Fibroblast of skin of scalp (primary cell): ENCODE measurements around the gene NELFA. TPM values are rescaled to one million over a fixed set of nuclear protein-coding genes. Genes with fewer than 3 reads are reported as not detected.
A peak's percentile ranks its signal among the peaks of the same experiment; 100 is the strongest.

ENCODE experiments used
- DNase-seq: peaks from one replicate; pipeline ENCODE4 v3.0.0-alpha.2; 2013
- polyA plus RNA-seq, 2 experiments: library from polyadenylated mRNA; unstranded; fragments of 120-200 nt; gene quantifications; one replicate each; pipeline ENCODE4 v1.2.1, GENCODE V29; 2013; ENCODE audit not compliant: insufficient read length in 2 of 2

NELFA gene
- polyA plus RNA-seq (2013, experiment 1 of 2; ENCODE audit: insufficient read length): 22.3 TPM
- 22.3 TPM for polyA plus RNA-seq (2013, experiment 2 of 2; ENCODE audit: insufficient read length)

- DNase-seq: peak; percentile 92
Observed at GRCh38 chr4:2008921-2009650, at the start of gene NELFA. Gene NELFA, minus strand, starts transcription at chr4:2008974. Its CDS starts 15 bp downstream, at chr4:2008959.

GRCh38 chr4:2057382-2058065 lies 48.8 kb upstream of the NELFA start:
- DNase-seq: no peak

GRCh38 chr4:2054217-2054616 lies 45.4 kb upstream of the NELFA start:
- no peak for DNase-seq

- no peak for DNase-seq
Observed at GRCh38 chr4:2051086-2051485, 42.3 kb upstream of the NELFA start.

GRCh38 chr4:2049811-2050210 lies 41.0 kb upstream of the NELFA start:
- no peak for DNase-seq

GRCh38 chr4:2049381-2049780 lies 40.6 kb upstream of the NELFA start:
- DNase-seq: no peak

- DNase-seq: no peak
Observed at GRCh38 chr4:2048831-2049230, 40.1 kb upstream of the NELFA start.

GRCh38 chr4:2047781-2048581 lies 39.2 kb upstream of the NELFA start:
- DNase-seq: no peak

GRCh38 chr4:2047031-2047660 lies 38.4 kb upstream of the NELFA start:
- DNase-seq: no peak

- DNase-seq: no peak
Observed at GRCh38 chr4:2046031-2046961, 37.5 kb upstream of the NELFA start.

- no peak for DNase-seq
Observed at GRCh38 chr4:2045518-2045951, 36.8 kb upstream of the NELFA start.

- DNase-seq: no peak
Observed at GRCh38 chr4:2044542-2045517, 36.1 kb upstream of the NELFA start.

GRCh38 chr4:2044119-2044485 lies 35.3 kb upstream of the NELFA start:
- DNase-seq: no peak

GRCh38 chr4:2043396-2044118 lies 34.8 kb upstream of the NELFA start:
- no peak for DNase-seq

- no peak for DNase-seq
Observed at GRCh38 chr4:2042947-2043395, 34.2 kb upstream of the NELFA start.

GRCh38 chr4:2042204-2042946 lies 33.6 kb upstream of the NELFA start:
- no peak for DNase-seq

- peak; percentile 73 for DNase-seq
Observed at GRCh38 chr4:2041239-2042130, 32.7 kb upstream of the NELFA start.
